Fibroblast of peridontal ligament (primary cell): ENCODE results near the gene SNU13.
A peak's percentile ranks its signal among the peaks of the same experiment; 100 is the strongest.
"Not testable (repeated sequence)": the region's sequence is repeated elsewhere in the genome, so short reads cannot be mapped to it uniquely, and the experiment has no call there.

Source experiments
- DNase-seq: peaks from one replicate; pipeline ENCODE4 v3.0.0-alpha.2; 2010; ENCODE audit errors: extremely low read depth

SNU13 gene

DNA sequence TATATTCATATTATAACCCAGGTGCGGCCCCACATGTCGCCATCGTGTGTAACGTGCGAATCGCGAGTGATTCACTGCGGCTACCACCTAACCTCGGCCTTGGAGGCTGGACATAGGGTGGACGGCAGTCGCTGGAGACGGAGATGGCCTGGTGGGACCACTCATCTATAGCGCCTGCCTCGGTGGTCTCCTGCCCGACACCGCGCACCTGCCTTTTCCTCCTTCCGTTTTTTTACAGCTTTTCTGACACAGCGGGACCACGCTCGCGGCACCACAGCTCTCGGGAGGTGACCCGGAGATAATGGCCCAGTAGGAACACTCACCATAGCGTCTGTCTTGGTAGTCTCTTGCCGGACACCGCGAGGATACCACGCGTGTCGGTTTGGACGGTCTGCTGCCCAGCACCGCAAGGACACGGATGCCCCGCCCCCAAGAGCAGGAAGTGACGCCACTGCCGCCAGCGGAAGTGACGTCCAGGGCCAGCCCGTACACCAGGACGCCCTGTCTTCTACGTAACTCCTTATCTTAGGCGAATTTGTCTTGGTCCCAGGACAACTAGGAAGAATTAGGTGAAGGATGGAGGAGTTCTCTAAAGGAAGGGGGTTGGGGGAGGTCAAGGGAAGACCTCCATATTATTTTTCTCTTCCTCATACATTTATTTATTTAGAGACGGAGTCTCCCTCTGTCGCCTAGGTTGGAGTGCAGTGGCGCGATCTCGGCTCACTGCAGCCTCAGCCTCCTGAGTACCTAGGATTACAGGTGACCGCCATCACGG lies 6.4 kb downstream of the SNU13 start:
- DNase-seq, result peak; percentile 85

DNA sequence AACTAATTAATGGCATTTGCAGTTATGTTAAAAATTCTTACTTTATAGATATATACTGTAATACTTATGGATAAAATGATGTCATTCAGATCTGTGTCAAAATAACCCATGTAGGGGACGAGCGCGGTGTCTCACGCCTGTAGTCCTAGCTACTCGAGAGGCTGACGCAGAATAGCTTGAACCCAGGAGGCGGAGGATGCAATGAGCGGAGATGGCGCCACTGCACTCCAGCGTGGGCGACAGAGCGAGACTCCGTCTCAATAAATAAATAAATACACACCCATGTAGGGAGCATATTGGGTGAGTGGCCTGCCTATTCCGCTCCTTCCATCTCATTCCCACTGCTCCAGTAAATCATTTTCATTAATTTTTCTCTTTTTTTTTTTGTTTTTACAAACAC lies 7.1 kb downstream of the SNU13 start:
- no peak for DNase-seq

DNA sequence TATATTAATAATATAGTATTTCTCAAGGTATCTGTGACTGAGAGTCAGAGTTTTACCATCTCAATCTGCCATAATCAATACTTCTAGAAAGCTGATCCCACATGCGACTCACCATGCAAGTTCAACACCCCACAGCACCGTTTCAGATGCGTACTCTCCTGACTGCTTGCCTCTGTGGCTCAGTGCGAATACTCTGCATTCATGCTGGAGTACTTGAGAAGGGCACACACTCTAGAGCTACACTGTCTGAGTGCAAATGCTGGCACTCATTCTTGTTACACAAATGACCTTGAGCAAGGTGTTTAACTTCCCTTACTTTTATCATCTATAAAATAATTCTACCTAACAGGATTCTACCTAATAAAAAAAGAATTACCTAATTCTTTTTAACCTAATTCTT lies 12.5 kb downstream of the SNU13 start:
- no peak for DNase-seq

DNA sequence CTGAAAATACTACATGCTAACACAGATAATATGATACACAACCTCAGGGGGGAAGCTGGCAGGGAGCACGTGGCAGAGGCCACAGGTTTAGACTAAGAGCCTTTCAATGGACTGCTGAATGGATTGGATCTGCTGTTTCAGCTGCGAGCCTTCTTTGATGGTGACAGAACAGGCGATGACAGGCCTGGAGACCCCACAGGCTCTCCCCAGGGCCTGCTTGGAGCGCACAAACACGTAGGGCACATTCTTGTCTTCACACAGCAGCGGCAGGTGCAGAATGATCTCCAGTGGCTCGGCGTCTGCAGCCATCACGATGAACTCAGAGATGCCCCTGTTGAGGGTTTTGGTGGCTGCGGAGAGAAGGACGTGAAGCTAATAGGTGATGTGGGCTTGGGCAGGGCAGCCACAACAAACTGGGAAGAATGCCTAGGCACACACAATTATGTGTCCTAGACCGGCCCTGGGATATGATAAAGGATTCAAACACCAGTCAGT lies 13.8 kb downstream of the SNU13 start:
- no peak for DNase-seq

DNA sequence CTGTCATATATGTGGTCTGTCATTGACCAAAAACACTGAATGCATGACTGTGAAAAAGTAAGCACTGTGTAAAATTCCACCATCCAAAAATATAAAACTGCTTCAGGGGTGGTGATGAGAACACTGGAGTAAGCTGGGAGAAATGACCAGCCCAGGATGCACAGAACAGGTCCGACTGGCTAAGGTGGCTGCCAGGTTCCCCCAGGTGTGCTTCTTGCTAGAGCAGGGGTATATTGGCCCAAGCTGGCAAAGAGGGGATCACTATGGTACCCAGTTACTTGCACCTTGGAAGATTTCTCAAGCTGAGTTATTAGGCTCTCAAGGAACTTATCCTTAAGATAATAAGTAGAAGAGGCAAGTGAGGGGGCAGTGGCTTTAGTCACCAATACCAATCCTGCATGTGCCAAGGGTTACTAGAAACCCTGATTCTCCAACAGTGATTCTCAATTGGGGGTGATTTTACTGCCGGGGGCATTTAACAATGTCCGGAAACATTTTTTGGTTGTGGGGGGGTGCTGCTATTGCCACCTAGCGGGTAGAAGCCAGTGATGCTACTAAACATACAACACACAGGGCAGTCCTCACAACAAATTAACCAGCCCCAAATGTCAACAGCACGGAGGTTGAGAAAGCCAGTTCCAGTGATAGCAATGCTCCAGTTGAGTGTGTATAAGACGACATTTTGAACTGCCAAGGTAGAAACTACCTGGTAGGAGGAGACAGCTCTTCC lies 15.7 kb downstream of the SNU13 start:
- DNase-seq, result peak; percentile 26

DNA sequence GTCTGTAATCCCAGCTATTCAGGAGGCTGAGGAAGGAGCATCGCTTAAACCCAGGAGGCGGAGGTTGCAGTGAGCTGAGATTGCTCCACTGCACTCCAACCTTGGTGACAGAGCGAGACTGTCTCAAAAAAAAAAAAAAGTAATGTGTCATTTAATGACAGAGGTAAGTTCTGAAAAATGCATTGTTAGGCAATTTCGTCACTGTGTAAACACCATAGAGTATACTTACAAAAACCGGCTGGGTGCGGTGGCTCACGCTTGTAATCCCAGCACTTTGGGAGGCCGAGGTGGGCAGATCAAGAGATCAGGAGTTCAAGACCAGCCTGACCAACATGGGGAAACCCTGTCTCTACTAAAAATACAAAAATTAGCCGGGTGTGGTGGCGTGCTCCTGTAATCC lies 16.6 kb downstream of the SNU13 start:
- DNase-seq, result not testable (repeated sequence)

DNA sequence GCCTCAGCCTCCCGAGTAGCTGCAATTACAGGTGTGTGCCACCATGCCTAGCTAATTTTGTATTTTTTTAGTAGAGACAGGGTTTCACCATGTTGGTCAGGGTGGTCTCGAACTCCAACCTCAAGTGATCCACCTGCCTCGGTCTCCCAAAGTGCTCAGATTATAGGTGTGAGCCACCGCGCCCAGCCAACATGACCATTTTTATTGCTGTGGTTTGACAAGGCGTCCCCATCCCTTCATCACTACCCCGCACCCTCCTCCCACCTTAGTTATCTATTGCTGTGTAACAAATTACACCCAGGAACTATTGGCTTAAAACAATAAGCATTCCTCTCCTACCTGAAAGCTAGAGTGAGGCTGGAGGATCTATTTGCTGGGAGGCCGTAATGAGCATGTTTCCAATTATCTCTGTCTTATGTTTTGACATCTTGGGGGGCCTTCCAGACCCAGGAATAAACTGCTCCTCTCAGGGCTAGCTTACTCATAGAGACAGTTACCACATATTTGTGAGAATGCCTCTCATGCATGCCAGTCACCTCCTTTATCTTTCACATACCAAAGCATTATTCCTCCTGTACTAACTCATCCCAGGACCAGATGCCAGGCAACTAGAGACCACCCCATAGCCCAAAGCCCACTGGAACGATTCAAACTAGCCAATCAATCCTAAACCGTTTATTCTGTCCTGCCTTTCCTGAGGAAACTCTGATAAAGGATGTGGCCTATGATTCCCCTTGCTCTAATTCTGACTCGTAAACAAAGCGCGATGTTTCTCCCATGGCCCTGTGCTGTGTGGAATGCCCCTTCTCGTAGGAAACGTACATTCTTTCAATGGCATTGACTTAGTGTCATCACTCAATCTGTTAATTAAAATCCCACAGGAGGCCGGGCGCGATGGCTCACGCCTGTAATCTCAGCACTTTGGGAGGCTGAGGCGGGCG lies 19.4 kb downstream of the SNU13 start:
- peak; percentile 79 for DNase-seq

DNA sequence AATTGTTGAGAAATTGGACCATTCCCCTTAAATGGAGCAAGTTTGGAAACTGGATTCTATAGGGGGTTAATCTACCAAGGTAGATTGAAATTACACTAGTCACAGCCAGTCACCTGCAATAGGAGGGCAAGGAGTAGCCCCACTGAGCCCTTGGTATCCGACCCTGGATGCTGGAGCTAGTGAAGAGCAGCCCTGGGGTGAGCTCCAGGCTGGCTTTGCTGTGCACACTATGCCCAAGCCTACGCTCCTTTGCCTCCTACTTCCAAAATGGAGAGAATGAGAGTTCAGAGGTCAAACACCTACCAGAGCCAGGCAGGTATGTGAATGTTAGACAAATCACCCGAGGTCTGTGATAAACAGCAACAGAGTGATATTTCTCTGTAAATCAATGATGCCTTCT lies 23.7 kb downstream of the SNU13 start:
- no peak for DNase-seq

DNA sequence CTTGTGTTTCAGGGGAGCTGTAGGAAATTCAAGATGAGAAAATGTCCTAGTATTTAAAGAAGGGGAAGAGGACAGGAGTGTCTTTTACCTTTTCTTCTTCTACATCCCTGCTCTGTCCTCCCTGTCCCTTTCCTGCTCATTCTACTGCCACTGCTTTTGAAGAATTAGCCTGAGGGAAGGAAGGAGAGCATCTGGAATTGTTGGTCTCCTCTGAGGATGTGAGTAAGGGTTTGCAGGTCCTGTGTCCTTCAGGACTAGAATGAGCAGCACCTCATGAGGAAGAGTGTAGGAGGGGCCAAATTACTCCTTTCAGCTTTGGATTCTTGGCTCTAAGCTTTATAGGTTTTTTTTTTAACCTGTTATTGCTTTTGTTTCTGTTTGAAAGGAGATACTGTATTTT lies 24.2 kb downstream of the SNU13 start:
- DNase-seq, result no peak

DNA sequence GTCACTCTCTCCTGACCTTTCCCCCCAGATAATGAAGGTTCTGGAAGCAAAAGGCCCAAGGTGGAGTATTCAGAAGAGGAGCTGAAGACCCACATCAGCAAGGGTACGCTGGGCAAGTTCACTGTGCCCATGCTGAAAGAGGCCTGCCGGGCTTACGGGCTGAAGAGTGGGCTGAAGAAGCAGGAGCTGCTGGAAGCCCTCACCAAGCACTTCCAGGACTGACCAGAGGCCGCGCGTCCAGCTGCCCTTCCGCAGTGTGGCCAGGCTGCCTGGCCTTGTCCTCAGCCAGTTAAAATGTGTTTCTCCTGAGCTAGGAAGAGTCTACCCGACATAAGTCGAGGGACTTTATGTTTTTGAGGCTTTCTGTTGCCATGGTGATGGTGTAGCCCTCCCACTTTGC lies 25.1 kb downstream of the SNU13 start:
- DNase-seq, result not testable (repeated sequence)

DNA sequence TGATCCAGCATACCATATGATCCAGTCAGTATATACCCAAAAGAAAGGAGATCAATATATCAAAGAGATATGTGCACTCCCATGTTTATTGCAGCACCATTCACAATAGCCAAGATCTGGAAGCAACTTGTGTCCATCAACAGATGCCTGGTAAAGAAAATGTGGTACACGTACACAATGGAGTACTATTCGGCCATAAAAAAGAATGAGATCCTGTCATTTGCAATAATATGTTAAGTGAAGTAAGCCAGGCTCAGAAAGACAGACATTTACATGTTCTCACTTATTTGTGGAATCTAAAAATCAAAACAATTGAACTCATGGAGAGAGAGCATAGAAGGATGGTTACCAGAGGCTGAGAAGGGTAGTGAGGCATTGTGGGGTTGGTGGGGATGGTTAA lies 27.0 kb downstream of the SNU13 start:
- no peak for DNase-seq

DNA sequence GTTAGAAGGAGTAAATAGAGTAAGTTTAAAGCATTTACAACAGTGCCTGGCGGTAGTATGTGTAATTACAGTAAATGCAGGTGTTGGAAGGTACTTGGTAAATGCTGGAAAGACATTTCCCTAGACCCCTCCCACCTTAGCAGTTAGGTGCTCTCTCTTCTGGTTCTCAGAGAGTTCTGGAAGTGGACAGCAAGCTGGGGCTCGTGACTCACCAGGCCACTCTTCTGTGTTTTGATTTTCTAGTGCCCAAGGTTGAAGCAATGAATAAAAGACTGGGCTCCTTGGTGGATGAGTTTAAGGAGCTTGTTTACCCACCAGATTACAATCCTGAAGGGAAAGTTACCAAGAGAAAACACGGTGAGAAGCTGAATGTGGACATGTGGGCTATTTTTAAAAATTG lies 27.6 kb downstream of the SNU13 start:
- DNase-seq, result no peak

DNA sequence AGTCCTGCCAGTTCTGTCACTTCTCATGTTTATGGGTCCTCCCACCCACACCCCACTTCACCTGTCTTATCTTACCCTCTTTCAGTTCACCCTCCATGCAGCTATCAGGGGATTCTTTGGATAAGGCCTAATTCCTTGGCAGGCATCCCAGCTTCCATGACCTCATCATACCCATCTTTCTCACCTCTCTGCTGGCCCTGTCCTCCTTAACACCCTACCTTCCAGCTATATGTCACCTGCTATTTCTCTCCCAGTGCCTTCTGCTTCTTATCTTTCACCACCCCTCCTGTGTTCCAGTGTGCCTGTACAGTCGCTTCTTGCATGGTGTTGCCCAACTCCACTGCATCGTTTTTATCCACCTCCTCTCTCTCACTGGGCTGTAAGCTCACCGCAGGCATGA lies 28.3 kb downstream of the SNU13 start:
- no peak for DNase-seq

DNA sequence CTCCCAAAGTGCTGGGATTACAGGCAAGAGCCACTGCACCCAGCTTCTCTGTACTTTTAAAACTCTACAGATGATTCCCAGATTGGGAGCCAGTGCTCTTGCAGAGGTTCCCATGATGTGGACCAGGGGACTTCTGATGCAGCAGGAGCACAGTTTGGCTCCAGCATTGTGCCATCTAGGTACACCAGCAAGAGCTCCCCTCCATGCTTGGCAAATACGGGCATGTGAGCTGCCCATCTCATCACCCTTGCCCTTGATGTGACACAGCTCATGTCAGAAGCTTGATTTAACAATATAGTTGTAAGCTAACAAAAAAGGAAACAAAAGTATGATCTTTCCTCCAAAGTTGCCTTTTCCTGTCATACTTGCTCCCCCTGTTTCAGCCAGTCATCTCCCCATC lies 28.7 kb downstream of the SNU13 start:
- no peak for DNase-seq

DNA sequence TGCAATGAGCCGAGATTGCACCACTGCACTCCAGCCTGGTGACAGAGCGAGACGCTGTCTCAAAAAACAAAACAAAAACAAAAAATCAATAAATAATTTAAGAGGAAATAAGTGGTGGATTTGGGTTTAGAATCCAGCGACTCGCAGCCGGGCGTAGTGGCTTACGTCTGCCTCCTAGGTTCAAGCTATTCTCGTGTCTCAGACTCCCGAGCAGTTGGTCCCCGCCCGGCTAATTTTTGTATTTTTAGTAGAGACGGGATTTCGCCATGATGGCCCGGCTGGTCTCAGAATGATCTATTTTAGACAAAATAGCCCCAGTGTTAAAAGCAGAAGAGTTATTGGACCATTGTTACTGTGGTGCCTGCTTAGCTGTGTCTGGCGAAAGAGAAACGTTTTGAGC lies 29.8 kb downstream of the SNU13 start:
- DNase-seq, result no peak

DNA sequence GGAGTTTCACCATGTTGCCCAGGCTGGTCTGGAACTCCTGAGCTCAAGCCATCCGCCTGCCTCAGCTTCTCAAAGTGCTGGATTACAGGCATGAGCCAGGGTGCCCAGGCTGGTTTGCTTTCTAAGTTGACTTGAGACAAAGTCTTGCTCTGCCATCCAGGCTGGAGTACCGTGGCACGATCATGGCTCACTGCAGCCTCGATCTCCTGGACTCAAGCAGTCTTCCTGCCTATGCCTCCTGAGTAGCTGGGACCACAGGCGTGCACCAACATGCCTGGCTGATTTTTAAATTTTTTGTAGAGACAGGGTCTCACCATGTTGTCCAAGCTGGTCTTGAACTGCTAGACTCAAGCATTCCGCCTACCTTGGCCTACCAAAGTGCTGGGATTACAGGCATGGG lies 31.0 kb downstream of the SNU13 start:
- no peak for DNase-seq

DNA sequence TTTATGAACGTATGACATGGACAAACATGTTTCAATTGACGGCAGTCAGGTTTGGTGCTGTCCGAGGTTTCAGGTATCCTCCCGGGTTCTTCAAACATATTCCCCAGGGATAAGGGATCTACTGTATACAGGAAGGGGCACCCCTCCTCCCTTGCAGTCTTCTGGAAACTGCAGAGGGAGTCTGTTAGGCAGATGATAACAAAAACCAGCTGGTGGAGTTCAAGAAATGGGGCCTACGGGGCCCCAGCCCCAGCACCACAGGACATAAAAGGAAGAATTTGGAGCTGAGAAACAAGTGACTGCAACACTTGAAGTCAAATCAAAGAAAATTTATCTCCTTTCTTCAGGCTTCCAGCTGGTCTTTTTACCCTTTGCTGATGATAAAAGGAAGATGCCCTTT lies 32.1 kb downstream of the SNU13 start:
- peak; percentile 18 for DNase-seq

DNA sequence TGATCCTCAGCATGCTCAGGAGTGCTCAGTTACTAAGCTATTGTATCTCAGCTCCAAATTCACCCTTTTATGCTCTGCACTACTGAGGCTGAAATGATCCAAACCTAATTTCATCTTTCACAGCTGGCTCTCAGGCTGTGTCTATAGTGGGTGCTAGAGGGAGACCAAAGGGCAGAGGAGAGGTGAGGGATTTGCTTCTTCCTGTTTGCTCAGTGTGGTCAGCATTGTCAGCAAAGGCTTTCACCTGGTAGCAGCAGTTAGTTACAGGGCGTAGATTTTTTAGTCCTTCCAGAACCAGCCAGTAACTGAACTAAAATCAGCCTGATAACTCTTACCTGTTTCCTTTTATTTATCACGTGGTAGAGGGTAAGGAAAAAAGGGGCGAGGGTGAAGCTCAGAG lies 34.3 kb downstream of the SNU13 start:
- DNase-seq, result no peak

DNA sequence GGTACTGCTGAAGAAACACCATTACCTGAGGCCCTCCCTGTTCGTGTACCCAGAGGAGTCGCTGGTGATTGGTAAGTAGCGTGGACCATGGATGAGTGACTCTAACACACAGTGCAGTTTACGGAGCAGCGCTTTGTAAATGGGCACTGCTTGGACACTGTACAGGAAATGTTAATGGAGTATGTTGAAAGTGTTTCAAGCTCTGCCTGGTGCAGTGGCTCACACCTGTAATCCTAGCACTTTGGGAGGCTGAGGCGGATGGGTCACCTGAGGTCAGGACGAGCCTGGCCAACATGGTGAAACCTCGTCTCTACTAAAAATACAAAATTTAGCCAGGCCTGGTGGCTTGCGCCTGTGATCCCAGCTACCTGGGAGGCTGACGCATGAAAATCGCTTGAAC lies 37.8 kb downstream of the SNU13 start:
- DNase-seq, result no peak

DNA sequence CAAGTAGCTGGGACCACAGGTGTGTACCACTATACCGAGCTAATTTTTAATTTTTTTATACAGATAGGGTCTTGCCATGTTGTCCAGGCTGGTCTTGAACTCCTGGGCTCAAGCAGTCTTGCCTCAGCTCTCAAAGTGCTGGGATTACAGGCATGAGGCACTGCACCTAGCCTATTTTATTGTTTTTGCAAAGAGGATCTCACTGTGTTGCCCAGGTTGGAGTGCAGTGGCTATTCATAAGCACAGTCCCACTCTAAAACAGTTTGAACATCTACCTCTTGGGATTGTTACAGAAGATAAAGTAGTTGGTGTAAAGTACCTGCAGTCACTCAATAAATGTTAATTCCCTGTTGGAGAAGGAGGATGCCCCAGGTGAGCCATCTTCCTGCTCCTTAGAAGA lies 38.4 kb downstream of the SNU13 start:
- DNase-seq, result no peak

DNA sequence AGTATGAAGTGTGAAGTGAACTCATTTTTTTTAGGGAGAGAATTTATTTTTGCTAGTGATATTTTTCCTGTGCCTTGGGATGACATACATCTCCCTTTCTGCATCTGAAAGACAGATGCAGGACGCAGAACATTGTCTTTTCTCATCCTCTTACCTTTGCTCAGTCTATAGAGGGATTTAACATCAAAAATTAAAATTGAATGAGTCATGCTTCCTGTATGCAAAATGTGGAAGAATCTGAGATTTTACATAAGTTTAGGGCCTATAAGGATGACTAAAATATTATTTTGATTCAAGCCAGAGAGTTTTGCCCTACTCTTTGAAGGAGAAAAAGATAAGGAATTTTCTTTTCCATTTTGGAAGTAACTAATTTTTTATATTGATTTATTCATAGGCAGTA lies 40.2 kb downstream of the SNU13 start:
- no peak for DNase-seq

DNA sequence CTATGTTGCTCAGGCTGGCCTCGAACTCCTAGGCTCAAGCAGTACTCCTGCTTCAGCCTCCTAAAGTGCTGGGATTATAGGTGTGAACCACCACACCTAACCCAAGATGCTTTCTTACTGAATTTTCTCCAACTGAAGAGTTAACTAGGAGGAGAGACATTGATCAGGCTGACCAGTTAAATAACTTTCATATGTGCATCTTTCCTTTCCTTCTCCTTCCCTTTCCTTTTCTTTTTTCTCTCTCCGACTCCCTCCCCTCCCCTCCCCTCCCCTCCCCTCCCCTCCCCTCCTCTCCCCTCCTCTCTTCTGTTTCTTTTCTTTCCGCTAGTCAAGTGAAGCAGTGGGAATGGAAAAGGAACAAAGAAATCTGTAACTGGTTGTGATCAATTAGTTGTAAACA lies 40.9 kb downstream of the SNU13 start:
- no peak for DNase-seq
